NCI-H146 (cell line): ENCODE data around the gene STK24.
"Not testable (repeated sequence)": the region's sequence is repeated elsewhere in the genome, so short reads cannot be mapped to it uniquely, and the experiment has no call there.

Source experiments
- DNase-seq: peaks from one replicate; lab custom pipeline; 2025; lab: John Stamatoyannopoulos, UW

Gene STK24

GRCh38 chr13:98581971-98582702 lies 5.2 kb upstream of the STK24 start:
- DNase-seq = no peak

GRCh38 chr13:98581381-98581780 lies 4.5 kb upstream of the STK24 start:
- DNase-seq = no peak

- DNase-seq = no peak
Observed at GRCh38 chr13:98580420-98580819, 3.5 kb upstream of the STK24 start.

GRCh38 chr13:98577836-98578285 lies 954 bp upstream of the STK24 start:
- peak; percentile 43 for DNase-seq

- DNase-seq = peak; percentile 71
Observed at GRCh38 chr13:98576200-98576945, 534 bp downstream of the STK24 start.

- no peak for DNase-seq
Observed at GRCh38 chr13:98575904-98576199, 1.1 kb downstream of the STK24 start.

DNA sequence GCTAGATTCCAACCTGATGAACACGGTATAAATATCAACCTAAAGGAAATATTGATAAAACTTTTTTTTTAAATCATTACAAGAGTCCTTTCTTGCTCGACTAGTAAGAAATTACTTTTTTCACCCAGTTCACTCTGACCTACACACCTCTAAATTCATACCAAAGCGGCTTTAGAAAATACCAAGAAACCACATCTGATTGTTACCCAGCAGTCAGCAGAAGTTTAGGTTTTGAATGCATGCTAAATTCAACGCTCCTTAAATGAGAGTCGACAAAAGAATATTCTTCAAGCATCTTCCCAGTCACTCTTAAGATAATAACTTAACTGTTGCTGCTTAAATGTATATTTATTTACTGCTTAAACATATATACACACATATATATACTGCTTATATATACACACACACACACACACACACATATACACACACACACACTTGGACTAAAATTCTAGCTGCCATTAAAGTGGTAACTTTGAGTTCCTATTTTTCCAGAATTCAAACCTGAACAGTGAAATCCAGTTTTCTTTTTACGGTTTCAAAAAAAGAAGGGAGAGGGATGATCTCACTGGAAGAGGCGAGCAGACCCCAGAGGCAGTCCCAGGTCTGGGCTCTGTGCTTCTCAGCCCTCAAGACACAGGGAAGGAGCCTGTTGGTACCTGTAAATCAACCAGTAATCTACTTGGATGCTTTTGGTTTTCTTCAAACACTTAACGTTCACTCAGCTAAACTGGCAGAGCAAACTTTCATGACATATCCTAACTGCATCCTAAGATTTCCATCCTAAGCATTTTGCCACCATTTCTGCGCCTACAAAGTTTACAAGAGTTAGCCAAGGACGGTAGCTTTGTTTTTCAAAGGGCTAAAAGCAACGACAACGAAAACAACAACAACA lies 1.7 kb downstream of the STK24 start:
- DNase-seq = no peak

GRCh38 chr13:98571955-98572662 lies 4.8 kb downstream of the STK24 start:
- DNase-seq = peak; percentile 73

DNA sequence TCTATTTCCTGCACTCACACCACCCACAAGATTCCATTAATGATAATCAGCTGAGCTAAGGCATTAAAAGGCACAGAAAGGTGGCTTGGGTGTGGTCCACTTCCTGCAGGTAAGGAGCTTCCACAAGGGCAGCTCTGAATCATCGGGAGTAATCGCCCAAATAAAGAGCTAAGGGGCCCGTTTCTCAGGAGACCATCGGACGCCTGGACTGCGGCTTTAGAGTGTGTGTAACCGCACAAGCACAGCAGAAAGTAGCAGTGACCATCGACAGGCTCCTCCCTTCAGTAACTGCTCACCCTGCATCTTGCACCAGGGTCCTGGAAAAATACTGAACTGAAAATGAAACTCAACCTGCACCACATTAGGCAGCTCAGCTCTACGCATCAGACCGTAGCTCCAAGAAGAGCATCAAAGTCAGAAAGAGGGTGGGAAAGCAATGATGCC lies 6.0 kb downstream of the STK24 start:
- no peak for DNase-seq

DNA sequence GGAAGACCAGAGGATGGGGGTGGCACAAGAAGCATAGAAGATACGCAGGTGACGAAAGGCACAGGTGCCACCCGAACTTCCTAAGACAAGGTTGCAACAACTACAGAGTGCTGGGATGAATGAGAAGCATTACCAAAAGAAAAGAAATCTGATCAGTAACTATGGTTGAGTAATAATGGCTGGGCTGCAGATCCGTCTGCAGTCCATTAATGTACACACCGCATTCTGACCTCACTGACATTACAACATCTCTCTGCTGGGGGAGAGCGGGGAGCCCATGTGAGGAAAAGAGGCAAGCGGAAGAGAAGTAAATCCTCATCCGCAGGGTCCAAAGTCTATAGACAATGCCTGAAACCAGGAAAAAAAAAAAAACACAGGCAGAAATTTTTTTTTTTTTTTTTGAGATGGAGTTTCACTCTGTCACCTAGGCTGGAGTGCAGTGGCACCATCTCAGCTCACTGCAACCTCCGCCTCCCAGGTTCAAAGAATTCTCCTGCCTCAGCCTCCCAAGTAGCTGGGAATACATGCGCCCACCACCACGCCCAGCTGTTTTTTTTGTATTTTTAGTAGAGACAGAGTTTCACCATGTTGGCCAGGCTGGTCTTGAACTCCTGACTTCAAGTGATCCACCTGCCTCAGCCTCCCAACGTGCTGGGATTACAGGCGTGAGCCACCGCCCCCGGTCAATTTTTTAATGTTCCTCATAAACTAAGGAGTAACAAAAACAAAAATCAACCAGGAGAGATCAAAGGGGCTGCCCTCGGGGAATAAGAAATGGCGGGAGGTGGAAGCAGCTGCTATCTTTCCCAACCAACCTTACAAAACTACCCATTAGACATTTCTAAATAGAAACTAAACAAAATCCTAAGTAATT lies 7.2 kb downstream of the STK24 start:
- not testable (repeated sequence) for DNase-seq

DNA sequence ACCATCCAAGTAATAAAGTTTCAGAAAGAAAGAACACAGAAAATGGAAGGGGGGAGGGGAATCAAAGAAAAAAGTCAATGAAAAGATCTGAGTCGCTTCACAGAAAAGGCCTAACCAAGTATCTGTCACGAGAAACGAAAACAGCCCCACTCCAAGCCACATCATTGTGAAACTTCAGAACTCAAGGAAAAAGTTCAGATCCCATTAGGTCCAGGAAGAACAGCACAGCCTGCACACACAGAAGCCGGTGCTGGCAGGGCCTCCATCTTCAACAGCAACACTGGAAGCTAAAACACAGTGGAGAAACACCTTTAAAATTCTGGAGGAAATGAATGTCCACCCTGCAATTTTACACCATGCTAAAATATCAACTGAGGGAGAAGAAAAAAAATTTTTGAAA lies 8.0 kb downstream of the STK24 start:
- DNase-seq = no peak

DNA sequence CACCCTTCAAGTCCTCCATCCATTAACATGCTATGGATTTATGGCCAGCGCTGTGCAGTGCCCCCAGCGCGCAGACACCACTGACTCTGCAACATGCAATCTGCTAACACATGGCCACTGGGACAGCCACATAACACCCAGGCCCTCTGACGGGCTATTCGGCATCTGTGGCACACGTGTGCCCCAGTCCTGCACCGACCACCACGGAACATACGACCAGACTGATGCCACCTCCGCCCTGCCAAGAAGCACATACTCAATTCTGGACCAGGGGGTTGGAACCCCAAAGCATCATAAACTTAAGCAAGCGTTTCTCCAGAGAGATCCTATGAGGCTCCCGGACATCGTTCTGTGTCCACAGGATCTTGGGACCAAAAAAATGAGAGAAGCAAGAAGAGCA lies 9.8 kb downstream of the STK24 start:
- DNase-seq = no peak

DNA sequence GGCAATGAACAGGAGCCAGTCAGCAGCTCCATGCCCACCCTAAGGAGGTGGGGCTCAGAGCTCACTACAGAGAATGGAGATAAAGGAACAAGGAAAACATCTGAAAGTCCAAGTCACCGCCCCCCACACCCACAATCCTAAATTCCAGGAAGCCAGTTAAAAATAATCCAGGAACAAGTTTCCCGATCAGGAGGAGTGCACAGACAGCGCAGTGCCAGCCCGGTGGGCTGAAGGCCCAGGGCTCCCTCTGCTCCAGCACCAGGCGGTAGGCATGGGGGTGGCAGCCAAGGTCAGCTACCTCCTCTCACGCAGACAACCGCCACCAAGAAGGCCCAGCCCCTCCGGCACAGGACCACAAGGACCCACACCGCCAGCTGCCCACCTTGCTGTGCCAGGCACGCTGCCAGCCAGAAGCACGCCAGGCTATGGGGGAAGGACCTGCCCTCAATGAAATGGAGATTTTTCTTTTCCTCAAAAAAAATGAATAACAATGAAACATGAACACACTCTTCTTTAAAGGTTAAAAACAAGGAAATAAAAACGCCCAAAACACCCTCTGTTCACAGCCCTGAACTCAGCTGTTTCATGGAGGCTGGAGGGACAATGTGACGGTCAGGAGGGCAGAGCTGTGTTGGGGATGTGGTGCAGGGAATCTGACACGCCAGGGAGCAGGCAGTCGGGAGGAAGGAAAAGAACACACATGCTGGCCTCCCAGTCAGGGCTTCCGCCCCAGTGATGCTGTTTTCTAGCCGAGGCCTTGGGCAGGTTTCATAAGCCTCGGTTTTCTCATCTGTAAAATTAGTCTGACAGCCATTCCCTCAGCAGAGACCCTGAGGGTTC lies 11.0 kb downstream of the STK24 start:
- no peak for DNase-seq

DNA sequence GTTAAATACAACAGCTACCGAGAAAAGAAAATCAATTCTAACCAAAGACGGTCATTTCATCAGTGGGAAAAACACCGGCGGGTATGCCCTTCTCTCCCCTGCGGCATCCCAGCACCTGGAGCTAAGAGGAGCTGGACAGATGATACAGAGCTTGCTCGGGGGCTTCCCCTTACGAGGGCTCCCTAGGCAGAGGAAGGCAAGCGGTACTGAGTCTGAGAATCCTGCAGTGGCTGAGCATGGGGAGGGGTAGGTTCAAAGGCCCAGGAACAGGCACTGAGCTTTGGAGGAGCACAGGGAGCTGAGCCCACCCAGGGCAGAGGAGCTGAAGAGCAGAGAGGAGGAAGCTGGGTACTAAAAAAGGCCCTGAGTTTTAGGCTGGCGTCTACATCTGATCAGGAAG lies 12.7 kb downstream of the STK24 start:
- DNase-seq = no peak

GRCh38 chr13:98563071-98563470 lies 13.8 kb downstream of the STK24 start:
- no peak for DNase-seq

GRCh38 chr13:98559169-98559568 lies 17.7 kb downstream of the STK24 start:
- DNase-seq = no peak

DNA sequence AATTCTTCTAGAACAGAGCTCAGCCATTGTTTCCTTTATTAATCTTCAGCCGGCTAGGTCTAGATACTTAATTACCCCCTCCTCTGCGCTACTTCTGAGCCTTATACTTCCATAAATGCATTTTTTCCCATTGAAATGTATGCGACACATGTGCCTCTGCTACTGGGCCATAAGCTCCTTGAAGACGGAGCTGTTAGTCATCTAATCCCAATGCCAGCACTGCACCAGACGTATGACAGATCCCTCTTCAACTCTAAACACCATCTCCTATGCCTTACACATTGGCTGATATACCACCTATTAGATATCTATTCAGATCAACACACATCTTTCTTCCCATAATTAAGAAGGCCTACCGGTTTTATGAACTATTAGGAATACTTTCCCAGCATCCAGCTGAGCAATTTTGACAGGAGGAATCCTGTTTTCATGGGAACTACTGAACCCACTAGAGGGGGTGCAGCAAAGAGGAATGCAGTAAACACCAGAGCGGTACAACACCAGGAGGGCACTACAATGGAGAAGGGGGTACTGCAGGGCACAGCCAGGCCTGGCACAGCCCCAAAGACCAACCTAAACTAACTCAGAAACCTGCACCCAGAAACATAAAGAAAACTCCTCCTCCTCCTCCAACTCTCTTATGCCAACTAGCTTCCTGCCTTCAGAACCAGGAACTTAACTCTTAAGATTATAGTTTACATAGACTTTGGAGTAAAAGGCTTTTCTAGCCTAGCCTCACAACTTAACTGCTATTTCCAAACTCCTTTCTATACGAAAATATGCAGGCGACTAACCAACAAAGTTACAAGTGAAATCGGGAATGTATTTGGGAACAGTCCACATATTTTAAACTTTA lies 18.7 kb downstream of the STK24 start:
- no peak for DNase-seq

- DNase-seq = no peak
Observed at GRCh38 chr13:98556968-98557631, 19.8 kb downstream of the STK24 start.
